NCI-H1694 (cell line): ENCODE data around the gene LGR6.
A peak's percentile ranks its signal among the peaks of the same experiment; 100 is the strongest.
"Not testable (repeated sequence)": the region's sequence is repeated elsewhere in the genome, so short reads cannot be mapped to it uniquely, and the experiment has no call there.

ENCODE experiments used
- DNase-seq: peaks from one replicate; lab custom pipeline; 2025; lab: John Stamatoyannopoulos, UW

The LGR6 gene

DNA sequence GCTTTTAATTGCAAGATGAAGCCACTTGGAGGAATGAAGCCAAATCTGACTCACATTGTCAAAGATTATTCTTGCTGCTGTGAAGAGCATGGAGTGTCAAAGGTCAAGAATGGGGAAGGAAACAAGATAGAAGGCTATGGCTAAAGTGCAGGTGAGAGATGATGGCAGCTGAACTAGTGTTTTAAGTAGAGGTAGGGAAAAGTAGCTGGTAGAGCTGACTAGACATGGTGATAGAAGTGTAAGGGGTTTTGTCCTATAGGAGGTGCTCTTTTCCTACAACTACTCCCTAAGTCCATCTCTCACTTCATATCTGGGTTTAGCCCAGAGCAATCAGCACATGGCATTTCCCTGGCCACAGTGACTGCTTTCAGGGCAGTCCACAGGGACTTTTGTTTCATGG lies 136.3 kb downstream of the LGR6 start:
- no peak for DNase-seq

DNA sequence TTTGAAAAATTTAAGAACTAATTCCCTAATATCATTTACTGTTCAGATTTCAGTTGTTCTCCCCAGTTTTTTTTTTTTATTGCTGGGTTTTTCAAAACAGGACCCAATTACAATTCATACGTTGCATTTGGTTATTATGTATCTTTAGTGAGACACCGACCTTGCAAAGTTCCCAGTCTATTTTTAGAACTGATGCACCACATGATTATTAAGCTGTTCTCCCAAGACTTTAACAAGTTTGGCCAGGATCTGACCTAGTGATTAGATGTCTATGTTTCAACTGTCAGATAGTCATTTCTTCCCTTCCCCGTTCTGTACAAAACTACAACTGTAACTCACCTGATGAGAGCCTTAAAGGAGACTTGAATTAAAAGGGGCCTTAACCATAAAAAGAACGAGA lies 140.3 kb downstream of the LGR6 start:
- no peak for DNase-seq

DNA sequence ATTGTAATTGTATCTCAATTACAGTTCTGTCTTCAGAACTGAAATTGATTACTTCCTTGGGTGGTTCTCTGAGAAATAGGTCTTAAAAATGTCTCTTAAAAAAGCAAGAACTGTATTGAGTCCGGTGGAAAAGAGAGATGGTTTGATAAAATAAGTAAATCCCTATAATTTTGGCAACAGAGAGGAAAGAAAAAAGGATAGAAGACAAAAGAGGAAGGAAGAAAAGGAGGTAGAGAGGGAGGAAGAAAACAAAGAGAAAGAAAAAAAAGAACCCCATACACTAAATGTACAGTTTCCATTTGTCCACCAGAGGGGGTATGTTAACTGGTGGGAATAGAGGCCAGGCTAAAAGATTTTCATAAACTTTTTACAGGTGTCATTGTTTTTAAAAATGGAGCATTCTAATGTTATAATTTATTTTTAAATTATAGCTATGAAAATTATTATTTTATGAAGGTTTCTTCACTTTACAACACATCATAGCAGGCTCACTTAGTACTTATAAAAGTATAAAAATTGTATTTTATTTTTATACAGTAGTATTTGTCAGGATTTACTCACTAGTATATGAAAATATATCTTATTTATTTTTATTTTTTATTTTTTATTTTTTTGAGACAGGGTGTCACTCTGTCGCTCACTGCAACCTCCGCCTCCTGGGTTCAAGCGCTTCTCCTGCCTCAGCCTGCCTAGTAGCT lies 150.2 kb downstream of the LGR6 start:
- DNase-seq, result peak; percentile 45

DNA sequence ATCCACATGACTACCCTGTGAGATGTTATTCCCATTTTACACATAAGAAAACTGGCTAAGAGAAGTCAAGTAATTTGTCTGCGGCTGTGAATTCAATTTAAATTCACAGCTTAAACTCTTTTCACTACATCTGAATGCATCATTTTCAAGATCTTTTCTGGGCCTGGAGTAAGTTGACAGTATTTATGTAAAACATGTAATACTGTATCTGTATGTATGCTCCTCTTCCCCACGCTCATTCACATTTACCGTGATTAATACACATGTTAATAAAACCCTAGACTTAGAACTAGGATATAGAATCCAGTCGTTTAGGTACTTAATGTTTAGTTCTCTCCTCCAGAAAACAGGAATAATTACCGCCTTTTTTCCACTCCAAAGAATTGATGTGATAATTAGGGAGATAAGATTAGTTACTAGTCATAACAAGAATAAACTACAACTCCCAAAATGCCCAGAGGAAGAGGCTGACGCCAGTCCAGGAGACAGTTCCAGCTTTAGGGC lies 154.5 kb downstream of the LGR6 start:
- DNase-seq, result no peak

DNA sequence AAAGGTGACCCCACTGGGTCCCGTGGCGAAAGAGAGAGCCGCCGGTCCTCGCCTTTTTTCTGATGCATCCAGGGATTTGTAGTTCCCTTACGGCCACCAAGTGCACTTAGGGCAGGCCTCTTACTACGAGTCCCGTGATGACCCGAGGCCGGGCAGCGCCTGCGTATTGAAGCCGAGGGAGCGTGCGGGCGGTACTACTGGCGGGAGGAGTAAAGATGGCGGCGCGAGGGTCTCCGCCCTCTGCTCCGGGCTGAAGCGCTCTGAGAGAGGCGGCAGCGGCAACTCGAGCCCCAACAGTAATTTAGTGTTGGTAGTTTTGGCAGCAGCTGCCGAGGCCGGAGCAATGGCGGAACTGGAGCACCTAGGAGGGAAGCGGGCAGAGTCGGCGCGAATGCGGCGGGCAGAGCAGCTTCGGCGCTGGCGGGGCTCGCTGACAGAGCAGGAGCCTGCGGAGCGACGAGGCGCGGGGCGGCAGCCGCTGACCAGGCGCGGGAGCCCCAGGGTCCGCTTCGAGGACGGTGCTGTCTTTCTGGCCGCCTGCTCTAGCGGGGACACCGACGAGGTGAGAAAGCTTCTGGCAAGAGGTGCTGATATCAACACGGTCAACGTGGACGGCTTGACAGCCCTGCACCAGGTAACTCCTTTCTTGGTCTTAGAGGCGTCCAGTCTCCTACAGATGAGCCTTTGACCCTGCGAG lies 155.1 kb downstream of the LGR6 start, which contains the start of gene PPP1R12B:
Gene PPP1R12B, plus strand, starts transcription at position 191 of the 697 bp plus-strand sequence. Its CDS starts 153 bp downstream, at position 344.
- DNase-seq, result peak; percentile 98

DNA sequence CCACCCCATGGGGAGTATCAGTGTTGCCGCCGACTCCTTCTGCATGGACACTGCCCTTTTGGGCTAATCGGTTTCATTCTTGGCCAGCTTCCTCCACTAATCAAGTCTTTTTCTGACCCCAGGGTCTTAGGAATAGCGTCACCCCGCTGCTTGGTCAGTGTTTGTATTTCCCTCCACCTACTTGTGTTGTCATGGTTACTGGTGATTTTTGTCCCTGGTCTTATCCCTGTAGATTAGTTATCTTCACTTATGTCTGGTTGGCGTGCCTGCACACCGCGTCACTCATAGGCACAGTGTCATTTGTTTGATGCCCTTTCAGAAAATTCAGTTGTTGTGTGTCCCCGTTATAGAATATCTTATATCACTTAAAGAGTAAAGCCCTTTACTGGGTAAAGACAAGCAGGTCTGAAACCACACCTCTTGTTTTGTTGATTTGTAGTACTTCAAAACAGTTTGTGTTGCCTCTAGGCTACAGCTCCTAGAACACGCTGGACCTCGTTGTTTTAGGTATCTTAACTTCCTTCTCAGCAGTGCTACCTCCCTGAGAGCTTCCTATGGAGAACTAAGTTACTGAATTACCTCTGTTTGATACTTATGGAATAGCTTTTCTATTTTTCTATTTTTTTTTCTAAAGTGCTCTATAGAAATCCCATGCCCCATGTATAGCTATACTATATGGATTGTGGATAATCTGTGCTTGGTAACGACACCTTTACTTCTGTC lies 155.8 kb downstream of the LGR6 start:
- no peak for DNase-seq

DNA sequence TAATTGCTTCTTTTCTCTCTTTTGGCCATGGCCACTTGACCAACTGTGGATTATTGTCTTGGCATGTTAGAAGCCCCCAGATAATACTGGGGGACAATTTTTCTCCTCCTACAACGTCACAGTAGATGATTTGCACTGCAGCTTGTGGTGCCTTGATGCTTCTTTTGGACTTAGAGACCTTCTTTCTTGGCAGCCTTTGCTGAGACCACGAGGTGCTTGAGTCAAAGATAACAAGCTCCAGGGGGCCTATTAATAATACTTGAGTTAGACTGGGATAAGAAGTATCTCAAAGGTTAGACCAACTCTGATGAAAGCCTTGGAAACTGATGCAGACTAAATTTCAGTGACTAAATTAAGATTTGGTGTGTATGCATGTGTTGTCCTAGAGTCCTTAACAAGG lies 158.1 kb downstream of the LGR6 start:
- DNase-seq, result no peak

DNA sequence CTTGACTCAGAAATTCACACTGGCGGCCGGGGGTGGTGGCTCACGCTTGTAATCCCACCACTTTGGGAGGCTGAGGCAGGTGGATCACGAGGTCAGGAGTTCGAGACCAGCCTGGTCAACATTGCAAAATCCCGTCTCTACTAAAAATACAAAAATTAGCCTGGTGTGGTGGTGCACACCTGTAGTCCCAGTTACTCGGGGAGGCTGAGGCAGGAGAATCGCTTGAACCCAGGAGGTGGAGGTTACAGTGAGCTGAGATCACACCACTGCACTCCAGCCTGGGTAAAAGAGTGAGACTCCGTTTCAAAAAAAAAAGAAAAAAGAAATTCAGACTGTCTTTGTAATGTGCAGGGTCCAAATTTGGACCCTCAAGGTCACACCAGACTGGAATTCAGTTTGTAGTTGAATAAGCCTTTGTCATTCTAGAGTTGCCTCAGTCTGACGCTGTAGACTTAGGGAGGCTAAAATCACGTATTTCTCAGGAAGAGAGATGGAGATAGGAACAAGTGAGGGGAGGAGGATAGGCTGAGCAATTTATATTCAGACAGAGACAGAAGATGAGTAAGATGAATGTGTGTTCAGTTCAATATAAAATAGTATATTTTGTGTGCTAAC lies 159.1 kb downstream of the LGR6 start:
- not testable (repeated sequence) for DNase-seq

DNA sequence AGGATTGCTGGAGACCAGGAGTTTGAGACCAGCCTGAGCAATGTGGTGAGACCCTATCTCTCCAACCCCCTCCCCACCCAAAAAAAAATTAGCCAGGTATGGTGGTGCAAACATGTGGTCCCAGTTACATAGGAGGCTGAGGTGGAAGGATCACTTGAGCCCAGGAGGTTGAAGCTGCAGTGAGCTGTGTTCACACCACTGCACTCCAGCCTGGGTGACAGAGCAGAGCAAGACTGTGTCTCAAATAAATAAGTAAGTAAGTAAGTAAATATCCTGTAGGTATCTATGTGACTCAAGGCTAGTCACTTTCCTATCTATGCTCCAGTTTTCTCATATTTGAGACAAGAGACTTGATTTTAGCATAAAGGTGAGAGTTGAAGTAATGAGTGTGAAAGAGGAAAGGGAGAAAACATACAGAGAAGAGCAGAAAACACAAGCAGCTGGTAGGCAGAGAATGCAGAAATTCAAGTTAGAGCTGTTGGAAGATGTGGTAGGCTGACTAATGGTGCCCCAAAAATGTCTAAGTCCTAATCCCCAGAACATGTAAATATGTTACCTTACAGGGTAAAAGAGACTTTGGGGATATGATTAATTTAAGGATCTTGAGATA lies 162.4 kb downstream of the LGR6 start:
- DNase-seq, result no peak

DNA sequence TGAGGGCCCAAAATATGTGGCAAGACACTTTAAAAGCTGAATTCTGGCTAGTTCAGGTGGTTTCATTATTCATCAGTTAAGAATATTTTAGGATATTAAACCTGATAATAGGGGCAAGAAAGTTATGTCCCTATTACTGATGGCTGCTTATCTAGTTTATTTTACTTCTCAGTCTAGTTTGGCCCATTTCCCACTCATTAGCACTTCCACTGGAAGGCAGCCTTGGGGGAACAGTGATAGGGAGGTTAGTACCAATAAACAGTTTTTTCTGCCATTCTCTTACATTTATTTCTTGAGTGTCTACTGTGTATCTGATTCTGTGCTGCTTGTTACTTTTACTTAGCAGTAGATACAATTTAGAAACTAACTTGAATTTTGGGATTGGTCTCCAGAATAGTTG lies 163.9 kb downstream of the LGR6 start:
- DNase-seq, result no peak

DNA sequence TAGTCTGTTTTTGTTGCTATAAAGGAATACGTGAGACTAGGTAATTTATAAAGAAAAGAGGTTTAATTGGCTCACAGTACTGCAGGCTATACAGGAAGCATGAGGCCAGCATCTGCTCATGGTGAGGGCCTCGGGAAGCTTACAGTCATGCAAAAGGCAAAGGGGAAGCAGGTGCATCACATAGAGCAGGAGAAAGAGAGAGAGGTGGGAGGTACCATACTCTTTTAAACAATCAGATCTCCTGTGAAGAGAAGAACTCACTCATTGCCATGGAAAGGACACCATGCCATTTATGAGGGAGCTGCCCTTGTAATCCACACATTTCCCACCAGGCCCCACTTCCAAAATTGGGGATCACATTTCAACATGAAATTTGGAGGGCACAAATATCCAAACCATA lies 167.6 kb downstream of the LGR6 start:
- no peak for DNase-seq

DNA sequence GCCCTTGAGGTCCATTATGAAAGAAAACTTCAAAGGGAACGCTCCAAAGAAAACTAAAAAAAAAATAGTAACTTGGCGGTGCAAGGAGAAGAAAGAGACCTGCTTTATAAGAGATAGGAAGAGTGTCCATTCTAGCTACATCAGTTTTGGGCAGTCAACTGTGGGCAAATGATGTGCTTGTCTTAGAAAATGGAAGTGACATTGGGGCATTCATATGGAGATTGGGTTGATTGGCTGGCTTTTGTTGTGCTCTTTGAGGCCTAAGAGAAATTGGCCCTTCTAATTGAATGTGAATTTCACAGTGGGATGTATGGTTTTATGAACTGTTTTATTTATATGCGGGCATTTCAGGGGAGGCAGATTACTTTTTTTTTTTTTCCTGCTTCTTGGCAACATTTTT lies 168.1 kb downstream of the LGR6 start:
- DNase-seq, result no peak

DNA sequence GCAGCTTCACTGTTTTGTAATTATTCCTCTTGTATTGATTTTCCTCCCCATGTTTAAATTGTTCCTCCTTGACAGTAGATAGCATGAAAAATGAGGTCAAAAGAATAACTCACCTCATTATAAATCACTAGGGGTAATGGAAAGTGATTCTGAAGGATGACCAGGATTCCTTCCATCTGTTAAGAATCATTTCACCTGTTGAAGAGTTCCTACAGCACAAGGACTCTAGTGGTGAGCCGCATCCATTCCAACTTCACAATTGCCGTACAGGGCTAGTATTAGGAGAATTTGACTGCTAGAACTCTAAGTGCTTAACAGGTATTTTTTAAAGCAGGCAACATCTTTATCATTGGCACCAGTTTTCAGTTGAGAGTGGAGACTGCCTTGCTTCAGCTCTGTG lies 168.6 kb downstream of the LGR6 start:
- no peak for DNase-seq

DNA sequence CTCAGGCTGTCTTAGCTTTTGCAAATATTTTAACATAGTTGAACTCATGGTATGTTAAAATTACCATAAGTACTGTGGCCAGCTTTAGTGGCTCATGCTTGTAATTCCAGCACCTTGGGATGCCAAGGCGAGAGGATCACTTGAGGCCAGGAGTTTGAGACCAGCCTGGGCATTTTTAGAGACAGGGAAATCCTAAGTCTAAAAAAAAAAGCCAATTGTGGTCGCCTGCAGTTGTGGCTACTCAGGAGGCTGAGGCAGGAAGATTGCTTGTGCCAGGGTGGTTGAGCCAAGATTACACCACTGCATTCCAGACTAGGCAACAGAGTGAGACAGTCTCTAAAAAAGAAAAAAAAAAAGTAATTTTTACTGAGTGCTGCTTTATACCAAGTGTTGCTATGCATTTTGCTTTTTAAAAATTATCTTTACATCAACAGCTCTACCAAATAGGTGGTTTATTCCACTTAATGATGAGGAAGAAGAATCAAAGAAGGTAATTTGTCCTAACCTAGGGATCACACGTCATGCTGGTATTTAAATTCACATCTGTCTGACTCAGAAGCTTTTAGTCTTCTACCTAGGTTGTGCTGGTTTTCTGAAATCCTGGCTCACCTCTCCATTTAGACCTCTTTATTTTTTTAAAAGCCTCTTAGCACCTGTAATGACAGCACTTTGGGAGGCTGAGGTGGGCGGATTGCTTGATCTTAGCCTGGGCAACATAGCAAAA lies 171.7 kb downstream of the LGR6 start:
- DNase-seq, result no peak

DNA sequence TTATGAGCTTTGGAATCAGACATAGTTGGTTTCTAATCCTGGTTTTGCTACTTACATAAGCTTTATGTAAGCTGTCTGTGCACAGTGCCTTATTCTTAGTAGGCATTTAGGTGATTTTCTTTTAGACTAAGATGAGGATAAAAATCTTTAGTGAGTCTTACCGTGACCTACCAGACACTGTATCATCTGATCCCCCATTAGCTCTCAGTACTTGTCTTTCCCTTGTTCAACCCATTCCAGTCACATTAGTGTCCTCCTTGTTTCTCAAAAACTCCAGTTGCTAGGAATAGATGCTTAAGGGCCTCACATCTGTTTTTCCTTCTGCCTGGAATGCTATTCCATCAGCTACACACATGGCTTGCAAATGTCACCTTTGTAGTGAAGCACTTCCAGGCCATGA lies 173.7 kb downstream of the LGR6 start:
- no peak for DNase-seq
